GM12878 (cell line): ENCODE data around the gene NID1. TPM values are rescaled to one million over a fixed set of nuclear protein-coding genes. Genes with fewer than 3 reads are reported as not detected.
A peak's percentile ranks its signal among the peaks of the same experiment; 100 is the strongest.

Experiments used
- ATAC-seq: fragments of 200-7000 bp; cut with Tn5 transposase; 3 replicates; pipeline ENCODE4 v1.9.1; 2020; ENCODE audit warnings: mild to moderate bottlenecking, moderate library complexity
- BruUV-seq: library from RNA; stranded (reverse); fragments of 400-500 nt; replicated peaks from 2 replicates; lab custom pipeline; 2021; lab: Mats Ljungman, UMichigan
- CTCF ChIA-PET: fragments of 300-600 bp; sonication (Branson Sonifier 250); formaldehyde crosslinking; extraction: SDS; loops from one replicate; lab custom pipeline; 2021; ENCODE audit warnings: inconsistent platforms; lab: Yijun Ruan, JAX
- POLR2A ChIA-PET: fragments of 350-600 bp; formaldehyde crosslinking; extraction: SDS; loops from one replicate; lab custom pipeline; 2021; ENCODE audit warnings: inconsistent platforms; lab: Charles Lee
- RAD21 ChIA-PET: fragments of 300-600 bp; sonication (Branson Sonifier 250); formaldehyde crosslinking; loops from one replicate; lab custom pipeline; 2023; ENCODE audit warnings: antibody characterized with exemption; ENCODE audit not compliant: unreplicated experiment; lab: Charles Lee
- SMC1A ChIA-PET: fragments of 300-600 bp; sonication (Branson Sonifier 250); formaldehyde crosslinking; loops from one replicate; lab custom pipeline; 2023; ENCODE audit not compliant: unreplicated experiment, uncharacterized antibody; lab: Charles Lee
- DNase-seq: peaks from one replicate; pipeline ENCODE4 v3.0.0-alpha.2; 2011; ENCODE audit warnings: low read depth, low spot score
- FAIRE-seq: peaks from 3 replicates; lab custom pipeline; 2011; peaks lifted over from hg19 to GRCh38; lab: Jason Lieb, UNC
- H2AFZ ChIP-seq: 2 replicates; pipeline ENCODE4 v1.6.0; 2011; ENCODE audit warnings: low read depth, low read length, control low read depth; ENCODE audit not compliant: control insufficient read depth
- H3K27ac ChIP-seq: 2 replicates; pipeline ENCODE4 v1.5.1; 2011; ENCODE audit warnings: control low read depth; ENCODE audit not compliant: control insufficient read depth, insufficient read depth
- H3K27me3 ChIP-seq, 2 experiments: replicated peaks in 1 of 2; 2 replicates each; pipeline versions ENCODE4 v1.6.0 to v1.6.1; 2011; ENCODE audit warnings: low read length in 1 of 2; ENCODE audit not compliant: control insufficient read depth in 2 of 2, insufficient read depth in 2 of 2
- H3K36me3 ChIP-seq, 2 experiments: 2 replicates each; pipeline ENCODE4 v1.5.1; 2011; ENCODE audit warnings: low read length in 1 of 2; ENCODE audit not compliant: control insufficient read depth in 2 of 2, insufficient read depth in 2 of 2
- H3K4me1 ChIP-seq: 2 replicates; pipeline ENCODE4 v1.6.1; 2011; ENCODE audit warnings: mild to moderate bottlenecking, low read length, moderate library complexity, mixed read lengths; ENCODE audit not compliant: control insufficient read depth, insufficient read depth
- H3K4me2 ChIP-seq: 2 replicates; pipeline ENCODE4 v1.6.0; 2011; ENCODE audit warnings: control low read depth; ENCODE audit not compliant: control insufficient read depth, insufficient read depth
- H3K4me3 ChIP-seq: fragments of 200-600 bp; sonication (generic); 2 replicates; pipeline ENCODE4 v1.5.1; 2016
- H3K79me2 ChIP-seq: 2 replicates; pipeline ENCODE4 v1.6.0; 2011; ENCODE audit warnings: low read length; ENCODE audit not compliant: control insufficient read depth, insufficient read depth
- H3K9ac ChIP-seq: 2 replicates; pipeline ENCODE4 v1.8.0; 2011; ENCODE audit warnings: low read length, control low read depth, mixed read lengths; ENCODE audit not compliant: control insufficient read depth, insufficient read depth
- H3K9me3 ChIP-seq: replicated peaks from 3 replicates; pipeline ENCODE4 v1.5.1; 2011; ENCODE audit warnings: mild to moderate bottlenecking, low read length; ENCODE audit not compliant: control insufficient read depth, insufficient read depth
- H4K20me1 ChIP-seq: 2 replicates; pipeline ENCODE4 v1.6.0; 2011; ENCODE audit not compliant: control insufficient read depth, insufficient read depth
- CBFB ChIP-seq: IDR thresholded peaks from 2 replicates; pipeline ENCODE4 v1.6.1; 2016; ENCODE audit warnings: antibody characterized with exemption, low read depth
- CEBPB ChIP-seq, 2 experiments: fragments of 150-350 bp in 1 of 2; IDR thresholded peaks; 2 replicates each; pipeline ENCODE4 v1.6.1; 2012 to 2014; ENCODE audit warnings: low read depth in 2 of 2, low read length in 2 of 2, borderline replicate concordance in 1 of 2, inconsistent platforms in 1 of 2
- EP300 ChIP-seq, 2 experiments: fragments of 150-350 bp in 1 of 2; IDR thresholded peaks; 2 replicates each; pipeline ENCODE4 v1.6.1; 2011 to 2012; ENCODE audit warnings: low read depth in 2 of 2, low read length in 2 of 2, borderline replicate concordance in 1 of 2, improper control_type of control experiment in 1 of 2, inconsistent platforms in 1 of 2; ENCODE audit not compliant: control insufficient read depth in 1 of 2
- MTA3 ChIP-seq: IDR thresholded peaks from 2 replicates; pipeline ENCODE4 v1.6.1; 2012; ENCODE audit warnings: low read length, inconsistent platforms, borderline replicate concordance
- NFXL1 ChIP-seq: fragments of 450-650 bp; IDR thresholded peaks from 2 replicates; pipeline ENCODE4 v1.6.1; 2017; ENCODE audit warnings: antibody characterized with exemption, mild to moderate bottlenecking, borderline replicate concordance
- NFYB ChIP-seq: IDR thresholded peaks from 2 replicates; pipeline ENCODE4 v1.6.1; 2011; ENCODE audit warnings: low read depth, mild to moderate bottlenecking, low read length, improper control_type of control experiment, moderate library complexity; ENCODE audit not compliant: insufficient read depth
- NRF1 ChIP-seq: conservative IDR thresholded peaks from 2 replicates; pipeline ENCODE4 v1.6.1; 2011; ENCODE audit warnings: mild to moderate bottlenecking, low read depth, low read length, improper control_type of control experiment
- RAD51 ChIP-seq: fragments of 450-650 bp; IDR thresholded peaks from 2 replicates; pipeline ENCODE4 v1.6.1; 2016; ENCODE audit warnings: moderate library complexity, mild to moderate bottlenecking, inconsistent platforms
- RBBP5 ChIP-seq: fragments of 200-600 bp; sonication (generic); conservative IDR thresholded peaks from 2 replicates; pipeline ENCODE4 v1.6.1; 2016
- SIX5 ChIP-seq: IDR thresholded peaks from 2 replicates; pipeline ENCODE4 v1.6.1; 2011; ENCODE audit warnings: mild to moderate bottlenecking, low read depth, low read length, moderate library complexity; ENCODE audit not compliant: severe bottlenecking
- SP1 ChIP-seq: IDR thresholded peaks from one replicate; pipeline ENCODE4 v1.6.1; 2011; ENCODE audit warnings: low read depth, low read length
- TBL1XR1 ChIP-seq: IDR thresholded peaks from 2 replicates; pipeline ENCODE4 v1.6.1; 2012; ENCODE audit warnings: low read depth, low read length, improper control_type of control experiment
- whole genome bisulfite sequencing: methylation state at CpG from one replicate; pipeline ENCODE4 v1.1.6; 2016; ENCODE audit warnings: low lambda C conversion rate; ENCODE audit not compliant: insufficient replicate concordance, insufficient coverage; ENCODE audit errors: missing lambda C conversion rate; 5-methylcytosine and 5-hydroxymethylcytosine counted together
- in situ Hi-C: fragments of 300-500 bp; cut with MboI; formaldehyde crosslinking; loops from 9 replicates; pipeline ENCODE4 v1.14.3; 2018; ENCODE audit warnings: mixed read lengths
- intact Hi-C: fragments of 100-400 bp; cut with micrococcal nuclease; formaldehyde crosslinking; loops from one replicate; pipeline ENCODE4 v1.14.2; 2022; ENCODE audit not compliant: unreplicated experiment
- polyA plus RNA-seq, 11 experiments: library from polyadenylated mRNA; depleted of rRNA in 4 of 11; unstranded in 6 of 11; stranded (reverse) in 5 of 11; fragments of >200 nt; fragmentation: Nextera tagmentation in 4 of 11; fragmentation: Illumina TruSeq in 1 of 11; extraction: Ambion mirVana in 4 of 11; extraction: Trizol in 1 of 11; gene quantifications; 1 replicate in 1 of 11; 2 replicates in 10 of 11; pipeline versions ENCODE4 v1.2.1 to v1.2.3, GENCODE V29; 2011 to 2016; ENCODE audit warnings: inconsistent platforms in 2 of 11, missing spikeins in 2 of 11, low read depth in 1 of 11
- total RNA-seq, 4 experiments: library from RNA; depleted of rRNA in 3 of 4; stranded (reverse); fragments of >200 nt in 3 of 4; fragmentation: Illumina TruSeq in 1 of 4; extraction: Trizol in 1 of 4; gene quantifications; 2 replicates each; pipeline versions ENCODE4 v1.2.1 to v1.2.3, GENCODE V29; 2013 to 2021
- TF ChIP-seq, protein P1 (sequence below): IDR thresholded peaks from 2 replicates; pipeline ENCODE4 v1.6.1; 2011; ENCODE audit warnings: borderline replicate concordance, low read depth, mild to moderate bottlenecking, moderate library complexity, low read length; ENCODE audit not compliant: insufficient read depth, poor library complexity, severe bottlenecking
- TF ChIP-seq, protein P2 (sequence below): fragments of 450-650 bp; conservative IDR thresholded peaks from 2 replicates; pipeline ENCODE4 v1.6.1; 2017; ENCODE audit warnings: mild to moderate bottlenecking, moderate library complexity
- TF ChIP-seq, protein P3 (sequence below): IDR thresholded peaks from 2 replicates; pipeline ENCODE4 v1.6.1; 2011; ENCODE audit warnings: mild to moderate bottlenecking, low read depth, low read length, moderate library complexity; ENCODE audit not compliant: insufficient replicate concordance
- TF ChIP-seq, protein P4 (sequence below): IDR thresholded peaks from 2 replicates; pipeline ENCODE4 v1.6.1; 2012; ENCODE audit warnings: low read depth, low read length, improper control_type of control experiment

The NID1 gene
- total and polyA plus RNA-seq, 10 of the 15 experiments (the other 5 are each of a cell fraction or from before 2014, with no cell fraction given), result 4.2 to 25.7 (median 11.3) TPM

DNA sequence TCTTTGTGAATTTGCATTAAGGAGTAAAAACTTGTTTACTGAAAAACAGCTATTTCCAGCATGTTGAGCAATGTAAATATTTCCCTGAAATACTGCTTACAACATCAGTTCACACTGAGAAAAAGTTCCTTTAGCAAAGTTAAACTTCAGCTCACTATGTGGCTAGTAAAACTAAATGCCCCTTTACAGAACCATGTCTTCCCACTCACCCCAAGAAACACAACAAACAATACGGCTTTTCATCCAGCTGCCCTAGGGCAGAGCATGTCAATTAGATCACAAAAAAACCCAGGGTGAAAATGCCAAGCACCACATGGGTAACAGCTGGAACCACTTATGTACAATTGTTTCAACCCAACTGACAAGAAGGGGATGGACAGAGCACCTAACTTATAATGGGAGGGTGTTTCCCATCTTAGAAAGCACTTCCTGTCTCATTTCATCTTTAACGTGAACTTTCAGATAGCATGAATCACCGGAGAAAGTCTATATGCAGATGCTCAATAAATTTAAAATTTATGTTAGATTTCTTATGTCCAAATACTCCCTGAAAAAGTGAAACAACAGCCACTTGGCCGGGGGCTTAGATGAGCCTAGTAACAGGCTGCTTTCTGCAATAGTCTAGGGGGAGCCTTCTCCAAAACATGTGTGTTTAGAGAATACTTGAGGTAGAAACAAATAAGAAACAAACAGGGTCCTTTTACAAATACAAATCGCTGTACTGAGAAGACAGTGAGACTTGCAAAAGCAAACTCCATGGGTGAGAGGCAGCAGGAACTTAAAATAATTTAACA lies 6.6 kb downstream of the NID1 start:
- Histone ChIP-seq H3K4me1 (peaks cover 7% of the 10 kb centered on the region), H3K9me3 (no peaks in the 10 kb centered on the region; the same call in 1 of the 3 replicates), H2AFZ (peak overlapping the region; percentile 70; the same call in 1 of the 2 replicates), H3K4me3 (peak overlapping the region; percentile 12; the same call in 1 of the 2 replicates), H3K79me2 (peaks cover 37% of the 10 kb centered on the region), H4K20me1 (no peaks in the 10 kb centered on the region), H3K27me3 (no peaks in the 10 kb centered on the region), H3K36me3 (no peaks in the 10 kb centered on the region), H3K27ac (peak overlapping the region; percentile 68), H3K9ac (peak overlapping the region; percentile 20; the same call in 1 of the 2 replicates), H3K4me2 (peak overlapping the region; percentile 36)
- under 1% methylated on average over 5 of the region's 5 CpGs for WGBS
- FAIRE-seq, result peak; percentile 23
- peak; percentile 83 for DNase-seq
- POLR2A ChIA-PET, result interaction anchor here (0.5 to 1.9 kb wide), 6 partner anchors 9 to 1116 kb away, joined by 3 to 8 read pairs (median 3); no protein-coding TSS in a partner anchor
- SMC1A ChIA-PET, result interaction anchor here (1.0 to 3.5 kb wide), 11 partner anchors 8 to 215 kb away, joined by 3 to 17 read pairs (median 3); no protein-coding TSS in a partner anchor
- intact Hi-C loops (no loop called here), in situ Hi-C loops (no loop called here)
- peak; percentile 92 for ATAC-seq
- no TSS peak for BruUV-seq
- CTCF ChIA-PET, result interaction anchor here (0.6 to 1.1 kb wide), 5 partner anchors 9 to 276 kb away, joined by 3 to 7 read pairs (median 4); no protein-coding TSS in a partner anchor
- RAD21 ChIA-PET, result interaction anchor here (1.9 to 2.0 kb wide), 2 partner anchors 9 to 86 kb away, joined by 5 to 13 read pairs; no protein-coding TSS in a partner anchor
- TF ChIP-seq SIX5 (no peak), RAD51 (no peak), CEBPB (IDR thresholded peaks at IDR 0.05; ENCODE audit: borderline replicate concordance in 1 of 2, low read depth in 2 of 2, low read length in 2 of 2) (no peak), RBBP5 (no peak), NFXL1 (no peak), MTA3 (no peak), TBL1XR1 (no peak), NFYB (no peak), CBFB (no peak), EP300 (IDR thresholded peaks at IDR 0.05; ENCODE audit: borderline replicate concordance in 1 of 2, control insufficient read depth in 1 of 2, low read depth in 2 of 2, low read length in 2 of 2) (no peak), SP1 (no peak), NRF1 (no peak)
- TF ChIP-seq, protein P1, sequence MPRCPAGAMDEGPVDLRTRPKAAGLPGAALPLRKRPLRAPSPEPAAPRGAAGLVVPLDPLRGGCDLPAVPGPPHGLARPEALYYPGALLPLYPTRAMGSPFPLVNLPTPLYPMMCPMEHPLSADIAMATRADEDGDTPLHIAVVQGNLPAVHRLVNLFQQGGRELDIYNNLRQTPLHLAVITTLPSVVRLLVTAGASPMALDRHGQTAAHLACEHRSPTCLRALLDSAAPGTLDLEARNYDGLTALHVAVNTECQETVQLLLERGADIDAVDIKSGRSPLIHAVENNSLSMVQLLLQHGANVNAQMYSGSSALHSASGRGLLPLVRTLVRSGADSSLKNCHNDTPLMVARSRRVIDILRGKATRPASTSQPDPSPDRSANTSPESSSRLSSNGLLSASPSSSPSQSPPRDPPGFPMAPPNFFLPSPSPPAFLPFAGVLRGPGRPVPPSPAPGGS, result no peak
- TF ChIP-seq, protein P2, sequence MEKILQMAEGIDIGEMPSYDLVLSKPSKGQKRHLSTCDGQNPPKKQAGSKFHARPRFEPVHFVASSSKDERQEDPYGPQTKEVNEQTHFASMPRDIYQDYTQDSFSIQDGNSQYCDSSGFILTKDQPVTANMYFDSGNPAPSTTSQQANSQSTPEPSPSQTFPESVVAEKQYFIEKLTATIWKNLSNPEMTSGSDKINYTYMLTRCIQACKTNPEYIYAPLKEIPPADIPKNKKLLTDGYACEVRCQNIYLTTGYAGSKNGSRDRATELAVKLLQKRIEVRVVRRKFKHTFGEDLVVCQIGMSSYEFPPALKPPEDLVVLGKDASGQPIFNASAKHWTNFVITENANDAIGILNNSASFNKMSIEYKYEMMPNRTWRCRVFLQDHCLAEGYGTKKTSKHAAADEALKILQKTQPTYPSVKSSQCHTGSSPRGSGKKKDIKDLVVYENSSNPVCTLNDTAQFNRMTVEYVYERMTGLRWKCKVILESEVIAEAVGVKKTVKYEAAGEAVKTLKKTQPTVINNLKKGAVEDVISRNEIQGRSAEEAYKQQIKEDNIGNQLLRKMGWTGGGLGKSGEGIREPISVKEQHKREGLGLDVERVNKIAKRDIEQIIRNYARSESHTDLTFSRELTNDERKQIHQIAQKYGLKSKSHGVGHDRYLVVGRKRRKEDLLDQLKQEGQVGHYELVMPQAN, result 0 out of 2 replicates have a peak, but pooled peaks have one; percentile 28
- TF ChIP-seq, protein P3, sequence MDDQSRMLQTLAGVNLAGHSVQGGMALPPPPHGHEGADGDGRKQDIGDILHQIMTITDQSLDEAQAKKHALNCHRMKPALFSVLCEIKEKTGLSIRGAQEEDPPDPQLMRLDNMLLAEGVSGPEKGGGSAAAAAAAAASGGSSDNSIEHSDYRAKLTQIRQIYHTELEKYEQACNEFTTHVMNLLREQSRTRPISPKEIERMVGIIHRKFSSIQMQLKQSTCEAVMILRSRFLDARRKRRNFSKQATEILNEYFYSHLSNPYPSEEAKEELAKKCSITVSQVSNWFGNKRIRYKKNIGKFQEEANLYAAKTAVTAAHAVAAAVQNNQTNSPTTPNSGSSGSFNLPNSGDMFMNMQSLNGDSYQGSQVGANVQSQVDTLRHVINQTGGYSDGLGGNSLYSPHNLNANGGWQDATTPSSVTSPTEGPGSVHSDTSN, result peak; percentile 55
- TF ChIP-seq, protein P4, sequence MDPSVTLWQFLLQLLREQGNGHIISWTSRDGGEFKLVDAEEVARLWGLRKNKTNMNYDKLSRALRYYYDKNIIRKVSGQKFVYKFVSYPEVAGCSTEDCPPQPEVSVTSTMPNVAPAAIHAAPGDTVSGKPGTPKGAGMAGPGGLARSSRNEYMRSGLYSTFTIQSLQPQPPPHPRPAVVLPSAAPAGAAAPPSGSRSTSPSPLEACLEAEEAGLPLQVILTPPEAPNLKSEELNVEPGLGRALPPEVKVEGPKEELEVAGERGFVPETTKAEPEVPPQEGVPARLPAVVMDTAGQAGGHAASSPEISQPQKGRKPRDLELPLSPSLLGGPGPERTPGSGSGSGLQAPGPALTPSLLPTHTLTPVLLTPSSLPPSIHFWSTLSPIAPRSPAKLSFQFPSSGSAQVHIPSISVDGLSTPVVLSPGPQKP, result no peak
